ENCODE measurements around the gene SLC25A34.

The SLC25A34 gene

GRCh38 chr1:15777909-15778707, 42.0 kb downstream of the SLC25A34 start:
- no peak for DNase-seq

- DNase-seq, result no peak
Measured at GRCh38 chr1:15785683-15786082, 49.6 kb downstream of the SLC25A34 start.

DNA sequence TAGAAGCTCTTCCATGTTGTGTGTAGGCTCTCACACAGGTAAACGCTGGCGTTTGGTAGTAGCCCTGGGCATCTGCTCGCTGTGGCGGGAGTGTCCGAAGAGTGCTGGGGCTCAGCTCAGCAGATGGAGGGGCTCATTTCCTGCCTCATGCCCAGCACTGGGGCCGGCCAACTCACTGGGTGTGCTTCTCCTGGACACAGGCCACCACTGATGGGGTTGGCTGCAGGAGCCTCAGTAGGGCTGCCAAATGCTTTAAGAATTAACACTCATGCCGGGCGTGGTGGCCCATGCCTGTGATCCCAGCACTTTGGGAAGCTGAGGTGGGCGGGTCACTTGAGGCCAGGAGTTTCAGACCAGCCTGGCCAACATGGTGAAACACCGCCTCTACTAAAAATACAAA, 50.5 kb downstream of the SLC25A34 start:
- DNase-seq, result no peak

DNA sequence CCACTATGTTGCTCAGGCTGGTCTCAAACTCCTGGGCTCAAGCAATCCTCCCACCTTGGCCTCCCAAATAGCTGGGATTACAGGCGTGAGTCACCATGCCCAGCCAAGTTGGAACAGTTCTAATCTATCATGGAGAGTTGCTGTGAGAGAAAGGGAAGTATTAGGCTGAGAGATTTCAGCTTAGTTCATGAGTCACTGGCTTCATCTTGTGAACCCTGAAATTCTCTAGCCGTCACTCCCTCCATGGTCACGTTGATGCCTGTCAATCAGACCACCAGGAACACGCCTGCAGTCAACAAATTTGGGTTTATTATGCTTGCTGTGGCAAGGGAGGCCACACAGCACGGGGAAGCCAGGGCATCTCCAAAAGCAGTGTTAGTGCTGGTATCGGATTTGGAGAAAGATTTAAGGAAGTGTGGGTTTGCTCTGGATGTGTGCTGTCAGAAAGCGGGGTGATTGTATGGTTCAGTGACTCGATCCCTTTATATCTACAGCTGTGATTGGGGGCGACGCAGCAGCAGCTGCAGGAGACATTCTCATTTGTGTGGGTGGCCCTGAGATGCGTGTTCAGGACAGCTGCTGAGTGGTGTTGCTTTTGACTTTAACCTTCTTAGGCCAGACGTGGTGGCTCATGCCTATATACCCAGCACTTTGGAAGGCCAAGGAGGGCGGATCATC, 52.7 kb downstream of the SLC25A34 start:
- no peak for DNase-seq
